Hepatocyte (in vitro differentiated cells): ENCODE measurements around the gene CD79A. TPM values are rescaled to one million over a fixed set of nuclear protein-coding genes. Genes with fewer than 3 reads are reported as not detected.
A peak's percentile ranks its signal among the peaks of the same experiment; 100 is the strongest.

Experiments used
- DNase-seq: peaks from one replicate; pipeline ENCODE4 v3.0.0-alpha.2; 2016; ENCODE audit warnings: low spot score
- H2AFZ ChIP-seq: fragments of 200-600 bp; sonication (generic); 2 replicates; pipeline ENCODE4 v1.6.0; 2016; ENCODE audit warnings: antibody characterized with exemption, mild to moderate bottlenecking
- H3K27ac ChIP-seq: fragments of 200-600 bp; sonication (generic); 2 replicates; pipeline ENCODE4 v1.5.1; 2016; ENCODE audit warnings: mild to moderate bottlenecking
- H3K27me3 ChIP-seq: fragments of 200-600 bp; sonication (generic); 2 replicates; pipeline ENCODE4 v1.6.1; 2016
- H3K36me3 ChIP-seq: fragments of 200-600 bp; sonication (generic); replicated peaks from 2 replicates; pipeline ENCODE4 v1.5.1; 2016; ENCODE audit warnings: low read depth; ENCODE audit not compliant: insufficient read depth
- H3K4me1 ChIP-seq: fragments of 200-600 bp; sonication (generic); 2 replicates; pipeline ENCODE4 v1.5.1; 2016; ENCODE audit warnings: mild to moderate bottlenecking, moderate library complexity; ENCODE audit not compliant: insufficient read depth
- H3K4me2 ChIP-seq: fragments of 200-600 bp; sonication (generic); 2 replicates; pipeline ENCODE4 v1.6.0; 2016
- H3K4me3 ChIP-seq: fragments of 200-600 bp; sonication (generic); 2 replicates; pipeline ENCODE4 v1.5.1; 2016; ENCODE audit warnings: mild to moderate bottlenecking
- H3K79me2 ChIP-seq: fragments of 200-600 bp; sonication (generic); 2 replicates; pipeline ENCODE4 v1.6.0; 2017; ENCODE audit warnings: mild to moderate bottlenecking
- H3K9me2 ChIP-seq: fragments of 200-600 bp; sonication (generic); replicated peaks from 2 replicates; pipeline ENCODE4 v1.6.0; 2017; ENCODE audit warnings: mild to moderate bottlenecking; ENCODE audit not compliant: insufficient read depth
- H3K9me3 ChIP-seq: fragments of 200-600 bp; sonication (generic); 2 replicates; pipeline ENCODE4 v1.5.1; 2016; ENCODE audit warnings: low read depth, mild to moderate bottlenecking
- H4K20me1 ChIP-seq: fragments of 200-600 bp; sonication (generic); 2 replicates; pipeline ENCODE4 v1.6.0; 2016; ENCODE audit warnings: mild to moderate bottlenecking; ENCODE audit not compliant: insufficient read depth, poor library complexity, severe bottlenecking
- CTCF ChIP-seq: fragments of 200-600 bp; sonication (generic); IDR thresholded peaks from 2 replicates; pipeline ENCODE4 v1.5.1; 2016; ENCODE audit warnings: antibody characterized with exemption, mild to moderate bottlenecking; ENCODE audit not compliant: poor library complexity
- EZH2 ChIP-seq: fragments of 200-600 bp; sonication (generic); IDR thresholded peaks from 2 replicates; pipeline ENCODE4 v1.6.1; 2016; ENCODE audit warnings: antibody characterized with exemption, mild to moderate bottlenecking, borderline replicate concordance
- EZH2phosphoT487 ChIP-seq: fragments of 200-600 bp; sonication (generic); IDR thresholded peaks from one replicate; pipeline ENCODE4 v1.6.1; 2018; ENCODE audit warnings: antibody characterized with exemption, mild to moderate bottlenecking, low read depth, moderate library complexity; ENCODE audit not compliant: unreplicated experiment, severe bottlenecking
- WGBS: methylation state at CpG from one replicate; pipeline ENCODE4 v1.1.6; 2016; ENCODE audit warnings: low lambda C conversion rate; ENCODE audit errors: missing lambda C conversion rate; 5-methylcytosine and 5-hydroxymethylcytosine counted together
- polyA plus RNA-seq: library from polyadenylated mRNA; unstranded; fragments of >200 nt; fragmentation: Nextera tagmentation; extraction: Ambion mirVana; gene quantifications from 2 replicates; pipeline ENCODE4 v1.2.1, GENCODE V29; 2016
- total RNA-seq: library from RNA; depleted of rRNA; stranded (reverse); fragments of >200 nt; gene quantifications from 2 replicates; pipeline ENCODE4 v1.2.3, GENCODE V29; 2014

CD79A gene
- total and polyA plus RNA-seq, 2 experiments from 2014 or later, result 0.27 to 0.37 TPM

- H3K4me2 ChIP-seq, result peak overlapping the region; percentile 11
- DNase-seq, result no peak
- H3K27me3 ChIP-seq, result no peaks in the 10 kb centered on the region
- H3K9me3 ChIP-seq, result no peaks in the 10 kb centered on the region
- H3K4me1 ChIP-seq, result peaks cover 14% of the 10 kb centered on the region
- peaks cover 69% of the 10 kb centered on the region for H4K20me1 ChIP-seq
- no peak overlapping the region for H2AFZ ChIP-seq
- H3K36me3 ChIP-seq, result no peaks in the 10 kb centered on the region
- H3K9me2 ChIP-seq, result no peaks in the 10 kb centered on the region
- H3K27ac ChIP-seq, result no peak overlapping the region
- no peak overlapping the region for H3K4me3 ChIP-seq
- peaks cover 75% of the 10 kb centered on the region for H3K79me2 ChIP-seq
- TF ChIP-seq CTCF, result no peak
- no peak for TF ChIP-seq EZH2
- TF ChIP-seq EZH2phosphoT487, result no peak
- WGBS, result 89% methylated on average over 11 of the region's 11 CpGs
These were observed 13.7 kb upstream of the CD79A start for GRCh38 chr19:41863209-41863931.

DNA sequence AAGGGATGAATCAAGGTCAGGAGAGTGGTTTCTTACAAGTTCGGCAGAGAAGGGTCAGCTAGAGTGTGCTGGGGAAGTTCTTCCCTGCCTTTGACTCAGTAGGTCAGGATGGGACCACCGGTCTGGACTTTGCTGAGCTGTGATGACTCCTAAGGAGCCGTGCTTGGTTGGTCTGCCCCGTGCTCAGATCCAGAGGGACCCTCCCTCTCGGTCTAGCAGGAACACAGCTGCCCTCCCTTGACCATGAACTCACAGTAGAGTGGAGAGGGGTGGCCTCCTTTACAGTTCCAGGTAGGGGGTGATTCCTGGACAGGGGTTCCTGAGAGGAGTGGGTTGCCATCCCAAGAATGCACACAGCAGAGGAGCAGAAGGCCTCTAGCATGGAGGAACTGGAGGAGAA is 12.7 kb upstream of the CD79A start:
- Histone ChIP-seq H3K9me2 (no peaks in the 10 kb centered on the region), H3K9me3 (no peaks in the 10 kb centered on the region), H2AFZ (no peak overlapping the region), H3K27ac (no peak overlapping the region), H3K36me3 (no peaks in the 10 kb centered on the region), H3K4me2 (no peak overlapping the region), H3K4me3 (no peak overlapping the region), H3K79me2 (peaks cover 75% of the 10 kb centered on the region), H3K4me1 (peaks cover 14% of the 10 kb centered on the region), H3K27me3 (no peaks in the 10 kb centered on the region), H4K20me1 (peaks cover 79% of the 10 kb centered on the region)
- DNase-seq, result no peak
- WGBS, result 91% methylated on average over 5 of the region's 5 CpGs
- TF ChIP-seq EZH2phosphoT487, result no peak
- TF ChIP-seq CTCF, result no peak
- TF ChIP-seq EZH2, result no peak

DNA sequence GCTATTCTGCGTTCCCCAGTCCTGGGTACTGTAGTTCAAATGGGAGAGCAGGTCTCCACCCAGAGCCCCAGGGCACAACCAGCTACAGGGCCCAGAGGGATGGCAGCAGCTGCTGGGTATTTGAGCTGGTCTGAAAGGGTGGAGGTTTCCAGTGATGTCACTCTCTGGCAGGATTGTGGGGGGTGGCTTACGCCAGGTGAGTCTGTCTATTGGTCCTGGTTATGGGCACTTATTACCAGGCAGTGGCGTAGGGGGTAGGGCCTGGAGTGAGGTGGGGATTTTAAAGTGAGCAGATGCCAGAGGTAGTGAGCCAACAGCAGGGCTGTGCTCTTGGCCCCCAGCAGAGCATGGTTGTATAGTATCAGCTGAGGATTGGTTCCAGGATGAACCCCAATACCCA is 10.8 kb upstream of the CD79A start:
- Histone ChIP-seq H3K9me2 (no peaks in the 10 kb centered on the region), H3K9me3 (no peaks in the 10 kb centered on the region), H3K36me3 (no peaks in the 10 kb centered on the region), H3K79me2 (peaks cover 64% of the 10 kb centered on the region), H3K27me3 (no peaks in the 10 kb centered on the region), H2AFZ (no peak overlapping the region), H3K4me3 (no peak overlapping the region), H3K4me1 (peaks cover 11% of the 10 kb centered on the region), H4K20me1 (peaks cover 93% of the 10 kb centered on the region), H3K4me2 (no peak overlapping the region), H3K27ac (no peak overlapping the region)
- no peak for DNase-seq
- no peak for TF ChIP-seq EZH2
- WGBS, result 93% methylated on average over 3 of the region's 3 CpGs

DNA sequence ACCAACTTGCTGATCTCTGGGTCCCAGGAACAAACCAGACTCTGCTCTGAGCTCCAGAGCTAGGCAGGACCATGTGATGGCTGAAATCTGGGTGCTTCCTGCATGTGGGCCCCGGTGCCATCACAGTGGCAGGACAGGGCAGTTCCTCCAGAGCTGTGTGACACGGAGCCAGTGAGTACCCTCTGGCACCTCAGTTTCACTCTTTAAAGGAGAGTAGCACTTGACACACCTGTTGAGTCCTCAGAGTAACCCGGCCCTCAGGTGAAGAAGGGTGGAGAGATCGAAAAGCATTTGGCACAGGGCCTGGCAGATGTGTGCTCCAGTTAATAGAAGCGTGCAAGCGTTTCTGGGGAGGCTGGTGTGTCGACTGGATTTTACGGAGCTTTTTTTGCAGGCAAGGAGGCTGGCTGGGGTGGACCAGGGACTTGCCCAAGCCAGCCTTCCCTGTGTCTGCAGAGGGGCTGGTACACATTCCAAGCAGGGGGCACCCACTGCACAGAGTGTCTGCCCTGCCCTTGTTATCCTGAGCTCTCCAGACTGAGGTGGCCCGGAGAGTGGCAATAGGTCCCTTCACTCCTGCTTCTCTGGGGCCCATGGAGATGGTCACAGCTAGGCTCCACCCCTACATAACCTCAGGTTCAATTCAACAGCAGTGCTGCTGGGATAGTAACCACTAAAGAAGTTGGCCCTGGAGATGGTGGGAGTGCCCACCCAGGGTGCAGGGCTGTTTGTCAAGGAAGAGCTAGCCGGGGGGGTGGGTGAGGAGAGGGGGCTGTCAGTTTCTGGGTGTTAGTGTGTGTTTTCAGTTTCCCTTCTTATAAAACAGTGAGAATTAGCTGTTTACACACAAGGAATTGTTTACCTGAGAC is 8.7 kb upstream of the CD79A start:
- Histone ChIP-seq H3K9me2 (no peaks in the 10 kb centered on the region), H3K27ac (no peak overlapping the region), H3K4me3 (no peak overlapping the region), H4K20me1 (peaks cover 76% of the 10 kb centered on the region), H3K27me3 (no peaks in the 10 kb centered on the region), H3K9me3 (no peaks in the 10 kb centered on the region), H3K36me3 (no peaks in the 10 kb centered on the region), H3K4me2 (no peak overlapping the region), H3K79me2 (peaks cover 43% of the 10 kb centered on the region), H3K4me1 (no peaks in the 10 kb centered on the region), H2AFZ (no peak overlapping the region)
- TF ChIP-seq CTCF, result no peak
- no peak for TF ChIP-seq EZH2phosphoT487
- TF ChIP-seq EZH2, result no peak
- no peak for DNase-seq
- 86% methylated on average over 10 of the region's 10 CpGs for WGBS
